GM21423 (cell line): ENCODE data around the gene C1QTNF12.
"Not testable (repeated sequence)": the region's sequence is repeated elsewhere in the genome, so short reads cannot be mapped to it uniquely, and the experiment has no call there.

ENCODE experiments used
- ATAC-seq: cut with Tn5 transposase; IDR thresholded peaks from one replicate; pipeline ENCODE4 v1.9.1; 2021; ENCODE audit warnings: mild to moderate bottlenecking, moderate library complexity; ENCODE audit not compliant: unreplicated experiment

C1QTNF12 gene

DNA sequence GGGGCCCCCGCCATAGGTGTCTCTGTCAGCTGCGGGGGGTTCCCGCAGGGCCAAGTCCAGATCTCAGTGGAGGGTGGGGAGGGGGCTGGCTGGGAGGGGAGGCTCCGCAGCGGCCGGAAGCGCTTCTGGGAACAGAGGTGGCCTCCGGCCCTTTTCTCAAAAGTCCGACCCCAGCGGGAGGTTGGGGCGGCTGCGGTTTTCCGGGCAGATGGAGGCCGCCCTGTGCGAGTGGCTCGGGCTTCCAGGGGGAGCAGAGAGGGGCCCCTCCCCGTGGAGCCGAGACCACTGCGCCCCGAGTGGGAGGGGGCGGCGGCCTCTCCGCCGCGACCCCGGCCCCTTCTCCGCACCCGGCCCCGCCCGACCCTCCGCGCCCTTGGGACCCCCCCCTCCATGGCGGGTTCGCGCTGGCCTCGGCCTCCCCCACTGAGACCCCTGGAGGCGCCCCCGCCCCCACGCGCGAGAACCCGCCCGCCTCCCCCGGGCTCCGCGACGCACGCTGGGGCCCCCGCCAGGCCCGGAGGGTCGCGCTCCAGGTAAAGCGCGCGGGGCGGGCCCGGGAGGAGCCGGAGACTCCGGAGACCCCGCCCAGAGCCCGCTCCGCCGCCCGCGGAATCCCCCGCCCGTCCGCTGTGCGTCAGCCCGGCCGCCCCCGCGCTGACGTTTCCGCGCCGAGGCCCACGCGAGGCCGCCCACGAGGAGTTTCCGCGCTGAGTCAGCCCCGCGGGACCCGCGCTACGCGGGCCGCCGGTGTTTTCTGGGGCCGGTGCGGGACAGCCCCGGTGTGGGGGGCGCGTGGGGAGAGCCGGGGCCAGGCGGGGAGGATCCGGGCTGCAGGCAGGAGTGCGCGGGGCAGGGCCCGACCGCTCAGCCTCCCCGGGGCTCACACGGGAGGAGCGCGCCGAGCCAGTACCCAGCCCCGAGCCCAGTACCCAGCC, 45.4 kb downstream of the C1QTNF12 start:
- ATAC-seq = peak; percentile 51

DNA sequence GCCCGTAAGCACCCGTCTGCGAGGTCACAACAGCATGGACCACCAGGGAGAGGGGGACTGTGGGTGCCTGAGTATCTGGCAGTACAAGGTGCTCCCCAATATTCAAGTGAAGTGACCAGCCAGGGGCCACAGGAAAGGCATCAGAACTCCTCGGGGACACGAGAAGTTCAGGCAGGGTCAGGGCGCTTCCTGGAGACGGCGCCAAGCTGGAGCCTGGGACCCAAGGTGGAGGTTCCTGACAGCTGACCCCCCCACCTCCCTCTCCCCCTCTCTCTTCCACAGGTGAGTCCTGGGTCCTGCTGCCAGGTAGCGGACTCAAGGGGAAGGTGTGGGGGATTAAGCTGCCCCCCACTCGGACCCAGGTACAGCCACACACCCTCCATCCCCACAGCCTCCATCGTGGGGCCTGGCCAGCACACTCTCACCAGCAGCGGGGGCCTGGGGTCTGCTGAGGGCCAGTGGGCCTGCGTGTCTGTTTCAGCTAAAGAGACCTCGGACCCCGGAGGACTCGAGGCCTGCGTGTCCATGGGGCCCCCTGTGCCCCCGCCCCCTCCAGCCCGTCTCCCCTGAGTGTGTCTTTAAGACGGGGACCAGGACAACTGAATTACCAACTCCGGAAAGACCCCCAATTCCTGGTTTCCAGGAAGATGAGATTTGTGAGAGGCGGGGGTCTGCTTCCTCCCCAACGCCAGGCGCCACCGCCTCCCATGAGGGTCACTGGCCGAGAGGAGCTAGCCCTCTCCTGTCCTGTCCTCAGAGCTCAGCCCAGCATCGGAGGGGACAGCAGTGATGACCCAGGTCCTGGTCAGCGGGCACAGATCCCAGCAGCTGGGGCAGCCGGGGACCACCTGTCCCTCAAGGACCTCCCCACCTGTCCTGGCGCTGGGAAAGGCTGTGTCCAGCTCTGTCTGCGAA, 46.3 kb downstream of the C1QTNF12 start:
- no peak for ATAC-seq

DNA sequence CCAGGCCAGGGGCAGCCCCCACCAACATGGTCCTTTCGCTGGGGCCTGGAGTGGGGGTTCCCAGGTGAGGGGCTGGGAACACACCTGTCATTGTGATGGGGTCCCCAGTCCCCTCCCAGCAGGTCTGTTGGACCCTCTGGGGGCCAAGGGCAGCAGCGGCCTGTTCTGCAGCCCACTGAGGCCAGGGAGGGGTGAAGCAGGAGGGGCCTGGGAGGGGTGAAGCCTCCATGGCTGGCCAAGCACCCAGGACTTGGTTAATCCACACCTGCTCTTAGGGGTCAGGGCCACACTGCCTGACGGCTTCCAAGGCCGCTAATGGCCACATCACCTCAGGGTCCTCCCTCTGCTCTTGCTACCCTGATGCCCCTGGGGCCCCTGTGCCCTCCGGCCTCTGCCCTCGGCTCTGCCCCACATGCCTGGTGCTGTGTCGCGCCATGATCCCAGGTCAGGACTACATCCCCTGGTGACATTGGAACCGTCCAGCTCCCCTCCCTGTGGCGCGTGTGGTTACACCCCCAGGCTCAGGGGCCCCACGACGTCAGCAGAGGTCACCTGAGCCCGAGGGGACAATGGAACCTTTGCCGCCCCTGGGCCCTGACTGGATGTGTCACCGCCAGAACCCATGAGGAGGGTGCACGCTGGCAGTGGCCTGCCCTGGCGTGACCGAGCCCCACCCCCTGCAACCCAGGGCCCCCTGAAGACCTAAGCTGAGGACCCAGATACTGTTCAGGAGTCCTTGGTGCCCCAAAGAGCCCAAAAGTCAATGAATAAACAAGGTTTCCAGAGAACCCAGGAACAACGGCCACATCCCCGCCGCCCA, 47.2 kb downstream of the C1QTNF12 start:
- ATAC-seq = no peak

DNA sequence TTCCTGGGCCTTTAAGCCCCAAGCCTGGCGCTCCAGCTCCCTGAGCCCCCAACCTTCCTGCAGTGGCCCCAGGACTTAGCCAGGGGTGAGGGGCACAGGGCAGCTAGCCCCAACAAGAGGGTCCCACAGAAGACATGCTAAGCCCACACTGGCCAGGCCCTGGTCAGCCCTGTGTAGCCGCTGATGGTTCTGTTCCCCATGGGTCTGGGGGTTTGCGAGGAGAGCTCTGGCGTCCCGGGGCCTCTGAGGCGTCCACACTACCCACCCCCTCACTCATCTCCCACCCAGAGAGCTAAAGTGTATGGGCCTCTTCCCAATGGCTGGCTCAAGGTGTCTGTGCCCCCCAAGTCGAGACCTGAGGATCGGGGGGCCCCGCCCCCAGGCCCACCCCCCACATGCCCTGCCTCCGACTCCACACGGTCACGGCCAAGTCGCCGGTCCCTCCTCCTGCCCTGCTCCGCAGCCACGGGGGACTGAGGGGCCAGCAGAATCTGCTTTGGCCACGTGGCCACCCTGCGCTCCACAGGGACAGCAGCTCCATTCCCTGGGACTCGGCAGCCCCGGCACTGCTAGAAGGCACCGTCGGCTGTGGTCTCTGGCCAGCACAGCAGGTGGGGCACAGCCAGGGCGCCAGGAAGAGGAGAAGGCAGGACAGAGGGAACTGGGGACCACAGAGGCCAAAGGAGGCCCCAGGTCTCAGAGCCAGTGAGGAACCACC, 47.9 kb downstream of the C1QTNF12 start:
- no peak for ATAC-seq

DNA sequence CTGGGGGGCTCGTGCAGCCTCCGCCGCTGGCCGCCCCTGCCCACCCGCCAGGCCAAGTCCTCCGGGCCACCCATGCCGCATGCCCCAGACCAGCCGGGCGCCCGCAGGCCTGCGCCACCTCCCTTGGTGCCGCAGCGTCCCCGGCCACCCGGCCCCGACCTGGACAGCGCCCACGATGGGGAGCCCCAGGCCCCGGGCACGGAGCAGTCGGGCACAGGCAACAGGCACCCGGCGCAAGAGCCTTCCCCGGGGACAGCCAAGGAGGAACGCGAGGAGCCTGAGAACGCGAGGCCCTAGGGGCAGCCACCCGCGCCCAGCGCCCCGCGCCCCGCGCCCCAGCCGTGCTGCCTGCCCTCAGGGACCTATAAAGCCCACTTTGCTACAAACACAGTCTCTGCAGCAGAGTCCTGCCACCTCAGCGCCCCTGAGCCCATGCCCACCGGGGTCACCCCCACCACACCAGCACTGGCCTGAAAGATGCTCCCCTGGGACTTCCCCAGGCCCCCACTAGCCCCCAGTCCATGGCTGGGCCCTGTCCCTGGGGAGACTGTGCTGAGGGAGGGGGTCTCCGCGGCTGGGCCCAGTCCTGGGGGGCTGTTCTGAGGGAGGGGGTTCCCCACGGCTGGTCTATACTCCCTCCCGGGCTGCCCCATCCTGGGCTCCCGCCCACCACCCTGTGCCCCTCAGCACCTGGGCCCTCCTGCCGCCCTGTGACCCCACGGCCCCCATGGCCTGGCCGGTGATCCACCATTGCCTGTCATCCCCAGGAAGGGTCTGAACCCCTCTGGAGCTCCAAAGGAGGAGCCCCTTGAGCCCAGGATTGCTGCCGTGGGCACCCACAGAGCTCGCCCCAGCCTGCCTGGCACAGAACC, 48.7 kb downstream of the C1QTNF12 start:
- ATAC-seq = no peak

DNA sequence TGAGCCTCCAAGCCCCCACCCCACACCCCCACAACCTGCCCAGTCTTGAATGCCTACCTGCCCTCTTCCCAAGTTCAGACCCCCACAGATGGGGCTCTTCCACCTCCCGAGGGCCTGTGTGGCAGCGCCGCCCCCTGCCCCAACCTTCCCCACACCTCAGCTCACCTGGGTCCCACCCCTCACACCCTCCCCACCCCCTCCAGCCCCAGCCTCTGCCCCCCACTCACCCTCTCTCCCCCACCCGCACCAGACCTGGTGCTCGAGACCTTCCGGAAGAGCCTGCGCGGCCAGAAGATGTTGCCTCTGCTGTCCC, 49.4 kb downstream of the C1QTNF12 start:
- no peak for ATAC-seq

DNA sequence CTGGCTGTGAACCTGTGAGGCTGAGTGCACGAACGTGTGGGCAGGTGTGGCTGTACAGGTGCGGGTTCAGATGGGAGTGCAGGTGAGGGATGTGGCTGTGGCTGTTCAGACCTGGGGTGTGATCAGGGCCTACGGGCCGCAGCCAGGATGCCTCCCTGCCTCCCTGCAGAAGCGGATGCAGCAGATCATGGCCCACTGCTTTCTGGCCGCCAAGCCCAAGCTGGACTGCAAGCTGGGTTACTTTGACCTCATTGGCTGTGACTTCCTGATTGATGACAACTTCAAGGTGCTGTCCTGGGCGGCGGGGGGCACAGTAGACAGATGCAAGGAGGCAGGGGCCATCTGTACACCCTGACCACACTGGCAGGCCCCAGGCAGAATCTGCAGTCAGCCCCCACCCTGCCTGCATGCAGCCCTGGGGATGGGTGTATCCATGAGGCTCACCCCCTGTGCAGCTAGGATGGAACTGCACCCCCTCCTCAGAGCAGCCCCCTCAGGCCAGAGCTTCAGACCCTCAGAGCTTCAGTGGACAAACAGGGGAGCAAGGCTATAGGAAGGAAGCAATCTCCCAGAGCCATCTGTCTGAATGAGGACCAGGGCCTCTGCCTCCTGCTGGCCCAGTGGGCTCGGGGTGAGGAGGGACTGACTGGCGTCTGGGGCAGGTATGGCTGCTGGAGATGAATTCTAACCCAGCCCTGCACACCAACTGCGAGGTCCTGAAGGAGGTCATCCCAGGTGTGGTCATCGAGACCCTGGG, 49.9 kb downstream of the C1QTNF12 start:
- no peak for ATAC-seq

DNA sequence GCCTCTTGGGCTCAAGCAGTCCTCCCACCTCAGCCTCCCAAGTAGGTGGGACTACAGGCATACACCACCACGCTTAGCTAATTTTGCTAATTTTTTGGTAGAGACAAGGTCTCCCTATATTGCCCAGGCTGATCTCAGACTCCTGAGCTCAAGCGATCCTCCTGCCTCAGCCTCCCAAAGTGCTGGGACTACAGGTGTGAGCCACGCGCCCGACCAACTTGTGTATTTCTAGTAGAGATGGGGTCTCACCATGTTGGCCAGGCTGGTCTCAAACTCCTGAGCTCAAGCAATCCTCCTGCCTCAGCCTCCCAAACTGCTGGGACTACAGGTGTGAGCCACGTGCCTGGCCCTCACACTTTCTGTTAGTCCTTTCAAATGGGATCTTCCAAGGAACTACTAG, 50.8 kb downstream of the C1QTNF12 start:
- not testable (repeated sequence) for ATAC-seq

DNA sequence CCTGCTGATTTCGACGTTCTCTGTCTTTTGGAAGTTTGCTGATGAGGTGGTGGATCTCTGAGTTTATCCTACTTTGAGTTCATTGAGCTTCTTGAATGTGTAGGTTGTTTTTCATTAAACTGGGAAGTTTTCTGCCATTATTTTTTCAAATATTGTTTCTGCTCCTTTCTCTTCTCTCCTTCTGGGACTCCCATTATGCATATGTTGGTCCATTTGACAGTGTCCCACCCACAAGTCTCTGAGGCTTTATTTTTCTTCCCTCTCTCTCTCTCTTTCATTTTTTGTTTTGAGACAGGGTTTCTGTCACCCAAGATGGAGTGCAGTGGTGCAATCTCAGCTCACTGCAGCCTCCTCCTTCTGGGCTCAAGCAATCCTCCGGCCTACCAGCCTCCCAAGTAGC, 51.8 kb downstream of the C1QTNF12 start:
- no peak for ATAC-seq
